Endodermal cell (in vitro differentiated cells): ENCODE measurements around the gene ARPC5. TPM values are rescaled to one million over a fixed set of nuclear protein-coding genes. Genes with fewer than 3 reads are reported as not detected.

ENCODE experiments used
- DNase-seq: peaks from one replicate; pipeline ENCODE4 v3.0.0-alpha.2; 2017
- H3K27ac ChIP-seq: 2 replicates; pipeline ENCODE4 v1.5.1; 2013; ENCODE audit warnings: mild to moderate bottlenecking, low read depth, low read length, moderate library complexity
- H3K27me3 ChIP-seq: 2 replicates; pipeline ENCODE4 v1.6.1; 2013; ENCODE audit warnings: mild to moderate bottlenecking, low read length, moderate library complexity; ENCODE audit not compliant: insufficient read depth, control insufficient read depth, poor library complexity, severe bottlenecking
- H3K36me3 ChIP-seq: 2 replicates; pipeline ENCODE4 v1.7.0; 2013; ENCODE audit warnings: mild to moderate bottlenecking, low read length, moderate library complexity; ENCODE audit not compliant: control insufficient read depth, insufficient read depth
- H3K4me1 ChIP-seq: one replicate; pipeline ENCODE4 v1.7.0; 2013; ENCODE audit warnings: low read length; ENCODE audit not compliant: control insufficient read depth, insufficient read depth
- H3K4me3 ChIP-seq: 2 replicates; pipeline ENCODE4 v1.5.1; 2013; ENCODE audit warnings: mild to moderate bottlenecking, low read length, moderate library complexity
- H3K9ac ChIP-seq: 2 replicates; pipeline ENCODE4 v1.6.1; 2013; ENCODE audit warnings: mild to moderate bottlenecking, low read length, moderate library complexity; ENCODE audit not compliant: poor library complexity, severe bottlenecking; ENCODE audit errors: extremely low read depth
- H3K9me3 ChIP-seq: 2 replicates; pipeline ENCODE4 v1.6.1; 2013; ENCODE audit warnings: mild to moderate bottlenecking, low read length, moderate library complexity; ENCODE audit not compliant: control insufficient read depth
- H3K27ac Mint-ChIP-seq: 2 replicates; pipeline ENCODE4 v1.8.0; 2020; ENCODE audit warnings: mixed read lengths
- H3K27me3 Mint-ChIP-seq: 2 replicates; pipeline ENCODE4 v1.8.0; 2021; ENCODE audit warnings: mild to moderate bottlenecking, mixed read lengths; ENCODE audit not compliant: insufficient read depth
- H3K36me3 Mint-ChIP-seq: 2 replicates; pipeline ENCODE4 v1.8.0; 2020; ENCODE audit warnings: low read depth, mixed read lengths
- H3K4me1 Mint-ChIP-seq: 2 replicates; pipeline ENCODE4 v1.8.0; 2020; ENCODE audit warnings: mixed read lengths
- H3K4me3 Mint-ChIP-seq: 2 replicates; pipeline ENCODE4 v1.8.0; 2020; ENCODE audit warnings: mild to moderate bottlenecking, moderate library complexity, mixed read lengths
- H3K9me3 Mint-ChIP-seq: 2 replicates; pipeline ENCODE4 v1.8.0; 2020; ENCODE audit warnings: mild to moderate bottlenecking, mixed read lengths
- WGBS, 2 experiments: methylation state at CpG; one replicate each; pipeline versions ENCODE4 v1.1.5 to v1.1.7; 2013; ENCODE audit warnings: missing lambda C conversion rate in 2 of 2, mixed read lengths in 1 of 2; ENCODE audit not compliant: insufficient coverage in 1 of 2, insufficient read length in 1 of 2; 5-methylcytosine and 5-hydroxymethylcytosine counted together
- total RNA-seq, 2 donors: library from RNA; stranded (reverse); fragmentation: NEBNext Ultra II Directional in 1 of 2; extraction: Animal tissue kit (Norgen Biotek cat#: 25700) in 1 of 2; gene quantifications; 2 replicates in 1 of 2; 3 replicates in 1 of 2; pipeline ENCODE4 v1.2.1, GENCODE V29; 2021
- TF ChIP-seq, protein P1 (sequence below): fragments of 200-600 bp; sonication (generic); conservative IDR thresholded peaks from 2 replicates; pipeline ENCODE4 v1.5.0; 2021; ENCODE audit warnings: antibody characterized with exemption, mild to moderate bottlenecking

ARPC5 gene
- total RNA-seq, 2 donors from 2014 or later, result 78.7 to 99.5 TPM

DNA sequence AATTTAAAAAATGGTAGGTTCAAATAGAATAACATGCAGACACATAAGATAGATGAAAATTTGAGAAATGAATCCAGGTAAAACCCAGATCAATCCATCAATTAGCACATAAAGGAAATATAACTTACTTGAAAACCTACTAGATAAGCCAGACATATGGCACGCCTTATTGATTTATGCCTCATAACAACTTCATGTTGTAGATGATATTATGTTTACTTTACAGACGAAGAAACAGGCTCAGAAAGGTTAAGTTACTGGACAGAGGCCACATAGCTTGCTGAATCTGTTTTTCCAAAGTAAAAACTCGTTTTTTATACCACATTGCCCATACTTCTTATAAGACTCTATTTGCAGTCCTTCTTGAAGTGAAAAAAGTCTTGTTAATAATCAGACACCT is 23.2 kb downstream of the ARPC5 start:
- H3K27ac ChIP-seq, result no peak overlapping the region
- no peak overlapping the region for H3K9ac ChIP-seq
- no peak for DNase-seq
- H3K4me1 ChIP-seq, result no peaks in the 10 kb centered on the region
- Mint-ChIP-seq H3K27me3 (no peaks in the 10 kb centered on the region), H3K36me3 (peaks cover 3% of the 10 kb centered on the region), H3K4me1 (peaks cover 4% of the 10 kb centered on the region), H3K27ac (no peak overlapping the region), H3K4me3 (no peak overlapping the region), H3K9me3 (peaks cover 20% of the 10 kb centered on the region)
- H3K9me3 ChIP-seq, result no peaks in the 10 kb centered on the region
- H3K36me3 ChIP-seq, result no peaks in the 10 kb centered on the region
- no peak overlapping the region for H3K4me3 ChIP-seq
- no peaks in the 10 kb centered on the region for H3K27me3 ChIP-seq
- TF ChIP-seq, protein P1, sequence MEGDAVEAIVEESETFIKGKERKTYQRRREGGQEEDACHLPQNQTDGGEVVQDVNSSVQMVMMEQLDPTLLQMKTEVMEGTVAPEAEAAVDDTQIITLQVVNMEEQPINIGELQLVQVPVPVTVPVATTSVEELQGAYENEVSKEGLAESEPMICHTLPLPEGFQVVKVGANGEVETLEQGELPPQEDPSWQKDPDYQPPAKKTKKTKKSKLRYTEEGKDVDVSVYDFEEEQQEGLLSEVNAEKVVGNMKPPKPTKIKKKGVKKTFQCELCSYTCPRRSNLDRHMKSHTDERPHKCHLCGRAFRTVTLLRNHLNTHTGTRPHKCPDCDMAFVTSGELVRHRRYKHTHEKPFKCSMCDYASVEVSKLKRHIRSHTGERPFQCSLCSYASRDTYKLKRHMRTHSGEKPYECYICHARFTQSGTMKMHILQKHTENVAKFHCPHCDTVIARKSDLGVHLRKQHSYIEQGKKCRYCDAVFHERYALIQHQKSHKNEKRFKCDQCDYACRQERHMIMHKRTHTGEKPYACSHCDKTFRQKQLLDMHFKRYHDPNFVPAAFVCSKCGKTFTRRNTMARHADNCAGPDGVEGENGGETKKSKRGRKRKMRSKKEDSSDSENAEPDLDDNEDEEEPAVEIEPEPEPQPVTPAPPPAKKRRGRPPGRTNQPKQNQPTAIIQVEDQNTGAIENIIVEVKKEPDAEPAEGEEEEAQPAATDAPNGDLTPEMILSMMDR, result no peak
- WGBS, 2 experiments, result 70 to 89% methylated on average over 1 to 3 of the region's 3 CpGs

DNA sequence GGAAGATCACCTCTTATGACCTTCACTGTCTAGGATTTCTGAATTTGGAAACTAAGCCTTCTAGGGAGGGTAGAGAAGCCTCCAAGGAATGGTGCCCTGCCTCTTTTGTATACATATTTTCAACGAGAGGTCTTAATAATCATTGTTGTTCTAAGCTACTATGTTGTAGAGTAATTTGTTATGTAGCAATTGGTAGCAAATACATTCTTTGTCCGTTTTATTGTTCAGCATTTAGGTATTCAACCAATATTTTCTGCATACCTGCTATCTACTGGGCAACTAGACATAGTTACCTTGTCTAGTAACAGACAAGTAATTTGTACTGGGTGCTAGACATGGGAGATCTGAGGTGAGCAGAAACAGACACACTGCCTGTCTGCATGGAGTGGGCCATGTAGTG is 24.6 kb downstream of the ARPC5 start:
- no peak overlapping the region for H3K4me3 ChIP-seq
- TF ChIP-seq, protein P1, result no peak
- H3K27me3 ChIP-seq, result no peaks in the 10 kb centered on the region
- no peaks in the 10 kb centered on the region for H3K4me1 ChIP-seq
- H3K9ac ChIP-seq, result no peak overlapping the region
- H3K9me3 ChIP-seq, result no peaks in the 10 kb centered on the region
- H3K27ac Mint-ChIP-seq, result no peak overlapping the region
- no peaks in the 10 kb centered on the region for H3K27me3 Mint-ChIP-seq
- peaks cover 3% of the 10 kb centered on the region for H3K36me3 Mint-ChIP-seq
- no peak for DNase-seq
- WGBS, 2 experiments, result 62 to 67% methylated on average over 1 to 2 of the region's 2 CpGs
- H3K4me3 Mint-ChIP-seq, result no peak overlapping the region
- peaks cover 20% of the 10 kb centered on the region for H3K9me3 Mint-ChIP-seq
- no peaks in the 10 kb centered on the region for H3K36me3 ChIP-seq
- no peak overlapping the region for H3K27ac ChIP-seq
- peaks cover 2% of the 10 kb centered on the region for H3K4me1 Mint-ChIP-seq

DNA sequence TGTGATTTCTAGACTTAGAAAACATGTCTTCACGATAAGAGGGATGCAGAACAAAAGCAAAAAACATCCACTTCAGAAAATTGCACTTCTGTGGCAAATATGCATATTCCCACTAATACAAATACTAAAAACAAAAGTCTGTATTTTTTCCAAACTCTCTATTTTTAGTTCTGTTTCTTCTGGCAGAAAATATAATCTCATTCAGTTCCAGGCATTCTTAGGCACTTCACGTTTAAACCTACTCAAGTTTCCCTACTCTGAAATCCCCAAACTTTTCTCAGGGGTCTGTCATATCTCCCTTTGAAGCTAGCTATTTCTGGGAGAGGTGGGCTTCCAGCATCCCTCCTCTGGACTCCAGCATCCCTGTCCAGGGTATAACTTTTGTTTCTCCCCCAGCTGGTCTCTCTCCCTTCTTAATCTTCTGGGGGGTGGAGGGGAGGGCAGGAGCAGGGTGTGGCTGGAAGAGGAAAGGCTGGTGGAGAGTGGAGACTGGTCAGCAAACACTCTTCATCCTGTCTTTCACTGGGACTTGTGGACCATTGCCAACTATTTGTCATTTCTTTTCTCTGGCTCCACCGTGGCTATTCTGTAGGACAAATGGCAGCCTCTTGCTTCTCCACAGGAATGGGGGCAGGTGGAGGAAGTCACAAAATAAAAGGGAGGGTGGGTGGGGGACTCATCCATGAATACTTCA is 25.7 kb downstream of the ARPC5 start:
- 70 to 90% methylated on average over 1 to 3 of the region's 3 CpGs for WGBS, 2 experiments
- DNase-seq, result no peak
- Histone ChIP-seq H3K9me3 (no peaks in the 10 kb centered on the region), H3K9ac (no peak overlapping the region), H3K27me3 (no peaks in the 10 kb centered on the region), H3K36me3 (no peaks in the 10 kb centered on the region), H3K27ac (no peak overlapping the region), H3K4me3 (no peak overlapping the region), H3K4me1 (no peaks in the 10 kb centered on the region)
- Mint-ChIP-seq H3K9me3 (peaks cover 19% of the 10 kb centered on the region), H3K36me3 (peaks cover 3% of the 10 kb centered on the region), H3K4me3 (no peak overlapping the region), H3K27me3 (no peaks in the 10 kb centered on the region), H3K4me1 (peaks cover 2% of the 10 kb centered on the region), H3K27ac (no peak overlapping the region)
- TF ChIP-seq, protein P1, result no peak
